Left lung (tissue), 10 donors: ENCODE data around the gene TMEM243. TPM values are rescaled to one million over a fixed set of nuclear protein-coding genes. Genes with fewer than 3 reads are reported as not detected.

Experiments used
- ATAC-seq: fragments of 200-7000 bp; cut with Tn5 transposase; one replicate; pipeline ENCODE4 v1.9.1; 2020; ENCODE audit warnings: moderate library complexity
- DNase-seq, 4 donors: peaks; one replicate each; pipeline ENCODE4 v3.0.0-alpha.2; 2013 to 2020
- H3K27ac ChIP-seq, 2 donors: fragments of 200-600 bp; sonication (generic) in 1 of 2; one replicate each; pipeline versions ENCODE4 v1.5.0 to v1.8.0; 2020 to 2021
- H3K27me3 ChIP-seq, 2 donors: fragments of 200-600 bp; sonication (generic) in 1 of 2; one replicate each; pipeline versions ENCODE4 v1.5.0 to v1.8.0; 2020 to 2021
- H3K36me3 ChIP-seq, 2 donors: fragments of 200-600 bp; sonication (generic) in 1 of 2; one replicate each; pipeline versions ENCODE4 v1.5.0 to v1.8.0; 2020 to 2021
- H3K4me1 ChIP-seq, 2 donors: fragments of 200-600 bp; one replicate each; pipeline ENCODE4 v1.8.0; 2021
- H3K4me3 ChIP-seq, 2 donors: fragments of 200-600 bp; sonication (generic) in 1 of 2; one replicate each; pipeline versions ENCODE4 v1.5.0 to v1.8.0; 2020 to 2021; ENCODE audit warnings: mild to moderate bottlenecking in 1 of 2
- H3K9me3 ChIP-seq, 2 donors: fragments of 200-600 bp; sonication (generic) in 1 of 2; one replicate each; pipeline versions ENCODE4 v1.5.0 to v1.8.0; 2020 to 2021
- intact Hi-C, 2 donors: fragments of 100-400 bp; cut with DNase I; formaldehyde crosslinking; loops; one replicate each; pipeline versions ENCODE4 v1.11.2 to v1.14.2; 2022
- polyA plus RNA-seq, 6 donors: library from polyadenylated mRNA; unstranded; fragments of 120-200 nt; gene quantifications; one replicate each; pipeline ENCODE4 v1.2.1, GENCODE V29; 2013; ENCODE audit not compliant: insufficient read length in 6 of 6
- total RNA-seq, 2 donors: library from RNA; stranded (reverse); fragmentation: NEBNext Ultra II Directional; extraction: Animal tissue kit (Norgen Biotek cat#: 25700); gene quantifications; one replicate each; pipeline ENCODE4 v1.2.1, GENCODE V29; 2021
- TF ChIP-seq, protein P1 (sequence below), 2 donors: fragments of 200-600 bp; sonication (generic) in 1 of 2; IDR thresholded peaks; one replicate each; pipeline versions ENCODE4 v1.5.0 to v1.8.0; 2021; ENCODE audit warnings: antibody characterized with exemption in 2 of 2
- donor health status: DM: no; HTN: yes; CAD: no.
- donor health status: DM: no; HTN: no; CAD: no.

The TMEM243 gene
- total and polyA plus RNA-seq, 8 donors = 46.5 to 99.1 (median 76.1) TPM

DNA sequence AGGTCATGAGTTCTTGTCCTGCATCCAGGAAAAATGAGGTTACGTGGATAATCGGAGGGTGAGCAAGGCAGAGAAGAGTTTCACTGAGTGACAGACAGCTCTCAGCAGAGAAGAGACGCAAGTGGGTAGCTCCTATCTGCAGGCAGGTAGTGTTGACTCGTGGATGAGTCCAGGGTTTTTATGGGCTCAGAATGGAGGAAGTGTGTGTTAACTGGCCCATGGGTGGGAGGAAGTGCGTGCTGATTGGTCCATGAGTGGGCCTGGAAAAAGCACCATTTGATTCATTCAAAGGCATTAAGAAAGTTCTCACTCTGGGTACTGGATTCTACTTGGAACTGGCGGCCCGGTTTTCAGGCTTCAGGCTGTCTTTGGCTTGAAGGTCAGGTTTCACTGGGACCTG is 72.0 kb downstream of the TMEM243 start:
- DNase-seq (no peak), ATAC-seq (no peak)
- TF ChIP-seq, protein P1, sequence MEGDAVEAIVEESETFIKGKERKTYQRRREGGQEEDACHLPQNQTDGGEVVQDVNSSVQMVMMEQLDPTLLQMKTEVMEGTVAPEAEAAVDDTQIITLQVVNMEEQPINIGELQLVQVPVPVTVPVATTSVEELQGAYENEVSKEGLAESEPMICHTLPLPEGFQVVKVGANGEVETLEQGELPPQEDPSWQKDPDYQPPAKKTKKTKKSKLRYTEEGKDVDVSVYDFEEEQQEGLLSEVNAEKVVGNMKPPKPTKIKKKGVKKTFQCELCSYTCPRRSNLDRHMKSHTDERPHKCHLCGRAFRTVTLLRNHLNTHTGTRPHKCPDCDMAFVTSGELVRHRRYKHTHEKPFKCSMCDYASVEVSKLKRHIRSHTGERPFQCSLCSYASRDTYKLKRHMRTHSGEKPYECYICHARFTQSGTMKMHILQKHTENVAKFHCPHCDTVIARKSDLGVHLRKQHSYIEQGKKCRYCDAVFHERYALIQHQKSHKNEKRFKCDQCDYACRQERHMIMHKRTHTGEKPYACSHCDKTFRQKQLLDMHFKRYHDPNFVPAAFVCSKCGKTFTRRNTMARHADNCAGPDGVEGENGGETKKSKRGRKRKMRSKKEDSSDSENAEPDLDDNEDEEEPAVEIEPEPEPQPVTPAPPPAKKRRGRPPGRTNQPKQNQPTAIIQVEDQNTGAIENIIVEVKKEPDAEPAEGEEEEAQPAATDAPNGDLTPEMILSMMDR (IDR thresholded peaks at IDR 0.05) = no peak
- Histone ChIP-seq H3K4me1 (peaks cover 2 to 7% of the 10 kb centered on the region in 2 donors), H3K4me3 (no peak overlapping the region), H3K27me3 (no peaks in the 10 kb centered on the region), H3K36me3 (no peaks in the 10 kb centered on the region), H3K9me3 (no peaks in the 10 kb centered on the region), H3K27ac (no peak overlapping the region)
- intact Hi-C loops = loop anchor here in 1 of 2 donors (5.0 kb wide), 1 partner anchor 205 kb away; no protein-coding TSS in a partner anchor

DNA sequence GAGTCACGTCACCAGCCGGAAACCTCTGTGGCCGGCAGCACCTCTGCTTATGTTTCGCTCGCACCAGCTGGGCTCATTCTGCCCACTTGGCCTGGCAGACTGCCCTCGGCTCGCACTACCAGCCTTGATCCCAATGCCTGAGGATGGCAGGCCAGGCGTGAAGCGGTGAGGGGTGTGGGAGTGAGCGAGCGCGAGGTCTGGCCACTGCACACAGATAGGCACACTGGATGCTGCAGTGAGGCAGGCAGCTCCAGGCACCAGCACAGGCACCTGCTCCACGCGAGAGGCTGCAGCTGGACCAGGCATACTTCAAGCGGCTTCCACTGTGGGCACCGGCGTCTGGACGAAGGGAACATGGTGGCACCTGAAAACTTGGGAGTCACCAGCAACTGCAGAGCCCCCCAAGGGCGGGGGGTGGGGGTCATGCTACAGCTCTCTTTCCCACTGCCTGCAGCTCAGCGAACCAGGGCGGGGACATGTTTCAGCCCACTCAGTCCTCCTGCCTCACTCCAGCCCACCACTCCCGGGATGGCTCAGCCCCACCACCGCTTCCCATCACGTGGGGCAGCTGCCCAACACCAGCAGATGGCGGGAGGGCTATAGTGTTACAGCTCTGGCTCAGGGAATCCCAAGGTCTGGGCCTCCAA is 72.7 kb downstream of the TMEM243 start:
- H3K27ac ChIP-seq = no peak overlapping the region
- H3K4me1 ChIP-seq = peaks cover 2 to 7% of the 10 kb centered on the region in 2 donors
- DNase-seq = peak in 1 of 4 donors; percentile 62
- ATAC-seq = no peak
- no peaks in the 10 kb centered on the region for H3K36me3 ChIP-seq
- intact Hi-C loops = loop anchor here in 1 of 2 donors (5.0 kb wide), 1 partner anchor 205 kb away; no protein-coding TSS in a partner anchor
- no peaks in the 10 kb centered on the region for H3K27me3 ChIP-seq
- TF ChIP-seq, protein P1 (IDR thresholded peaks at IDR 0.05) = no peak
- no peak overlapping the region for H3K4me3 ChIP-seq
- no peaks in the 10 kb centered on the region for H3K9me3 ChIP-seq

Other genes starting within 250 kb of the TMEM243 start
- 10 to 100 TPM; 41.8 to 87.2 TPM for gene ELAPOR2, start 160.1 kb downstream of the TMEM243 start, total RNA-seq
- 10 to 100 TPM; 27.1 to 38.0 (median 31.0) TPM for gene ELAPOR2, start 160.1 kb downstream of the TMEM243 start, polyA plus RNA-seq
- 10 to 100 TPM; 66.7 to 71.0 TPM for gene DMTF1, start 67.3 kb downstream of the TMEM243 start, total RNA-seq
- 100 to 1,000 TPM; 220 to 321 (median 264) TPM for gene DMTF1, start 67.3 kb downstream of the TMEM243 start, polyA plus RNA-seq
- 10 to 100 TPM; 13.0 to 15.5 TPM for gene CROT, start 125.9 kb upstream of the TMEM243 start, total RNA-seq
- 10 to 100 TPM; 23.5 to 29.7 (median 28.3) TPM for gene CROT, start 125.9 kb upstream of the TMEM243 start, polyA plus RNA-seq